Osteoblast (primary cell): ENCODE results near the gene SNX19. TPM values are rescaled to one million over a fixed set of nuclear protein-coding genes. Genes with fewer than 3 reads are reported as not detected.
A peak's percentile ranks its signal among the peaks of the same experiment; 100 is the strongest.

Experiments used
- DNase-seq: peaks from one replicate; pipeline ENCODE4 v3.0.0; 2011; ENCODE audit warnings: low spot score, mixed read lengths; ENCODE audit not compliant: insufficient read length; ENCODE audit errors: missing footprints
- H2AFZ ChIP-seq: 2 replicates; pipeline ENCODE4 v1.6.0; 2011; ENCODE audit warnings: mild to moderate bottlenecking, low read length
- H3K27ac ChIP-seq: 2 replicates; pipeline ENCODE4 v1.5.1; 2011; ENCODE audit warnings: mild to moderate bottlenecking, low read depth, low read length, moderate library complexity
- H3K27me3 ChIP-seq: 2 replicates; pipeline ENCODE4 v1.6.0; 2012; ENCODE audit warnings: mild to moderate bottlenecking, control low read depth, inconsistent platforms, low read length, moderate library complexity; ENCODE audit not compliant: insufficient read depth
- H3K36me3 ChIP-seq: 2 replicates; pipeline ENCODE4 v1.5.1; 2011; ENCODE audit warnings: mild to moderate bottlenecking, low read length, control low read depth, moderate library complexity; ENCODE audit not compliant: insufficient read depth
- H3K4me1 ChIP-seq: 2 replicates; pipeline ENCODE4 v1.5.1; 2011; ENCODE audit warnings: mild to moderate bottlenecking, low read length, control low read depth, moderate library complexity; ENCODE audit not compliant: insufficient read depth
- H3K4me2 ChIP-seq: 2 replicates; pipeline ENCODE4 v1.6.0; 2011; ENCODE audit warnings: mild to moderate bottlenecking, low read length; ENCODE audit not compliant: insufficient read depth
- H3K4me3 ChIP-seq: fragments of 200-600 bp; sonication (generic); 3 replicates; pipeline ENCODE4 v1.5.1; 2012; ENCODE audit warnings: mild to moderate bottlenecking, low read length, inconsistent platforms; ENCODE audit not compliant: insufficient read depth
- H3K79me2 ChIP-seq: 2 replicates; pipeline ENCODE4 v1.6.0; 2012; ENCODE audit warnings: mild to moderate bottlenecking, low read length, control low read depth, inconsistent platforms; ENCODE audit not compliant: insufficient read depth
- H3K9me3 ChIP-seq: 2 replicates; pipeline ENCODE4 v1.5.1; 2011; ENCODE audit warnings: low read depth, low read length, control low read depth
- H4K20me1 ChIP-seq: 2 replicates; pipeline ENCODE4 v1.6.0; 2012; ENCODE audit warnings: mild to moderate bottlenecking, low read length, control low read depth; ENCODE audit not compliant: insufficient read depth
- CTCF ChIP-seq: IDR thresholded peaks from 2 replicates; pipeline ENCODE4 v1.5.1; 2011; ENCODE audit warnings: mild to moderate bottlenecking, low read depth, low read length, moderate library complexity; ENCODE audit errors: extremely low read depth
- total RNA-seq: library from RNA; depleted of rRNA; stranded (reverse); fragments of >200 nt; gene quantifications from 2 replicates; pipeline ENCODE4 v1.2.3, GENCODE V29; 2012

The SNX19 gene, protein sequence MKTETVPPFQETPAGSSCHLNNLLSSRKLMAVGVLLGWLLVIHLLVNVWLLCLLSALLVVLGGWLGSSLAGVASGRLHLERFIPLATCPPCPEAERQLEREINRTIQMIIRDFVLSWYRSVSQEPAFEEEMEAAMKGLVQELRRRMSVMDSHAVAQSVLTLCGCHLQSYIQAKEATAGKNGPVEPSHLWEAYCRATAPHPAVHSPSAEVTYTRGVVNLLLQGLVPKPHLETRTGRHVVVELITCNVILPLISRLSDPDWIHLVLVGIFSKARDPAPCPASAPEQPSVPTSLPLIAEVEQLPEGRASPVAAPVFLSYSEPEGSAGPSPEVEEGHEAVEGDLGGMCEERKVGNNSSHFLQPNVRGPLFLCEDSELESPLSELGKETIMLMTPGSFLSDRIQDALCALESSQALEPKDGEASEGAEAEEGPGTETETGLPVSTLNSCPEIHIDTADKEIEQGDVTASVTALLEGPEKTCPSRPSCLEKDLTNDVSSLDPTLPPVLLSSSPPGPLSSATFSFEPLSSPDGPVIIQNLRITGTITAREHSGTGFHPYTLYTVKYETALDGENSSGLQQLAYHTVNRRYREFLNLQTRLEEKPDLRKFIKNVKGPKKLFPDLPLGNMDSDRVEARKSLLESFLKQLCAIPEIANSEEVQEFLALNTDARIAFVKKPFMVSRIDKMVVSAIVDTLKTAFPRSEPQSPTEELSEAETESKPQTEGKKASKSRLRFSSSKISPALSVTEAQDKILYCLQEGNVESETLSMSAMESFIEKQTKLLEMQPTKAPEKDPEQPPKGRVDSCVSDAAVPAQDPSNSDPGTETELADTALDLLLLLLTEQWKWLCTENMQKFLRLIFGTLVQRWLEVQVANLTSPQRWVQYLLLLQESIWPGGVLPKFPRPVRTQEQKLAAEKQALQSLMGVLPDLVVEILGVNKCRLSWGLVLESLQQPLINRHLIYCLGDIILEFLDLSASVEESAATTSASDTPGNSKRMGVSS
- total RNA-seq: 124 TPM in 2 replicates

DNA sequence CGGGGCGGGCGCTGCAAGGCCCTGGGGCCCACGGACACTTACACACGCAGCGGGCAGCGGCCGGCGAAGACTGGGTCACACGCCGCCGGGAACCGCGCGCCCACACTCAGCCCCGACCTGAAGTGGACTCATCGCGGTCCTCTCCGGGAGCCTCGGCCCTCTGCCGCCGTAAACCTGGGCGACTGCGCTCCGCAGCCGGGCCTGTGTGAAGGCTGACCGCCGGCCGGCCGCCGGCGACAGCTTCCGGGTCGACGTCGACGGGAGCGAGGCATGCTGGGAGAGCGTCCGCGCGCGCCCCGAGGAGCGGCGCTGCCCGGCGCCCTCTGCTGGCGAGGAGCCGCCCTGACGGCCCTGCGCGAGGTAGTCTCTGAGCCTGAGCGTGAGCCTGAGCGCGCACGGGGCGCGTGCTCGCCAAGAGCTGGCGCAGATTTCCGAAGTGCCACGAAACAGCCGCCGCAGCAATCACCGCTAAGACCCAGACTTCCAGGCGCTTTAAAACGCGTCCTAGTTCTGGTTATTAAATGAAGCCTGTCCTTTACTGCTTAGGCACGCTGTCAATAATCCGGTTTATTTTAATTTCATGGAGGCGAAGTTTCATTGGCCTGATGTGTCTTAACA, at the start of gene SNX19:
SNX19 (minus strand) TSS at position 242 of the 618 bp plus-strand sequence. CDS start 540 bp downstream, outside the sequence.
- H3K9me3 ChIP-seq: no peaks in the 10 kb centered on the region
- peaks cover 9% of the 10 kb centered on the region for H4K20me1 ChIP-seq
- peak within 1 kb of the TSS; percentile 94 for H3K4me2 ChIP-seq
- peak within 1 kb of the TSS; percentile 84 for H2AFZ ChIP-seq
- peak within 1 kb of the TSS; percentile 92 for H3K27ac ChIP-seq
- H3K4me3 ChIP-seq: peak within 1 kb of the TSS; percentile 85
- H3K79me2 ChIP-seq: peaks cover 48% of the 10 kb centered on the region
- peaks cover 11% of the 10 kb centered on the region for H3K4me1 ChIP-seq
- peaks cover 34% of the 10 kb centered on the region for H3K36me3 ChIP-seq
- peaks cover 5% of the 10 kb centered on the region for H3K27me3 ChIP-seq
- peak; percentile 84 for TF ChIP-seq CTCF
- peak; percentile 98 for DNase-seq

DNA sequence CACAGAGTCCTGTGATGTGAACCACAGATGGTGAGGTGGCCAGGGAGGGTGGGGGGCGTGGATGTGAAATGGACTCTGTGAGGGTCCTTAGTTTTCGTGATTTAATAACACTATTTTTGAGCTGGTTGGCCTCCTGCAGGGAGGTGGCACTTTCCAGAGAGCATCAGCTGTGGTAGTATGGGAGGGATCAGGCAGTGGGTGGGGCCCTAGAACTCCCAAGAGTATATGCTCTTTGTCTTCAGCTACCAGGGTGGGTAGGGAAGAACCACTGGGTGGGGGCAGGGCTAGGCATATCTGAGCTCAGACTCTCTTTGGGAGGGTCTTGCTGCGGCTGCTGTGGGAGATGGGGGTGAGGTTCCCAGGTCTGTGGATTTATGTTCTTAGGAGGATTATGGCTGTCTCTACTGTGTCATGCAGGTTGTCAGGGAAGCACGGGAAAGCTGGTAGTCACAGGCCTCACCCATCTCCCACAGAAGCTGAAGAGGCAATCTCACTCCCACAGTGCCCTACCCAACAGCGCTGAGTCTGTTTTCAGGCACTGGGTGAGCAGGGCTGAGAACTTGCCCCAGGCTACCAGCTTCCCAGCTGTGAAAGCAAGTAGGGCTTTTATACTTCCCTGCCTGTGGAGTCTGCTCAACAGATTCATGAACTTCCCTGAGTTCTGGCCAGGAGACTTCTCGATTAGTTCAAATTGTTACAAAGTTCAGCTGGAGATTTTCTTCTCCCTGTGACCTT, 47.9 kb upstream of the SNX19 start:
- no peak for TF ChIP-seq CTCF
- H4K20me1 ChIP-seq: no peaks in the 10 kb centered on the region
- H2AFZ ChIP-seq: no peak overlapping the region
- H3K27ac ChIP-seq: no peak overlapping the region
- H3K4me1 ChIP-seq: no peaks in the 10 kb centered on the region
- H3K79me2 ChIP-seq: no peaks in the 10 kb centered on the region
- no peak overlapping the region for H3K4me3 ChIP-seq
- H3K27me3 ChIP-seq: peaks cover 31% of the 10 kb centered on the region
- H3K36me3 ChIP-seq: no peaks in the 10 kb centered on the region
- H3K4me2 ChIP-seq: no peak overlapping the region
- no peaks in the 10 kb centered on the region for H3K9me3 ChIP-seq
- no peak for DNase-seq

- TF ChIP-seq CTCF: no peak
- no peaks in the 10 kb centered on the region for H3K36me3 ChIP-seq
- no peaks in the 10 kb centered on the region for H4K20me1 ChIP-seq
- DNase-seq: no peak
- H2AFZ ChIP-seq: peak overlapping the region; percentile 10
- no peaks in the 10 kb centered on the region for H3K79me2 ChIP-seq
- no peak overlapping the region for H3K4me2 ChIP-seq
- H3K27me3 ChIP-seq: no peaks in the 10 kb centered on the region
- peaks cover 23% of the 10 kb centered on the region for H3K4me1 ChIP-seq
- no peak overlapping the region for H3K27ac ChIP-seq
- H3K4me3 ChIP-seq: no peak overlapping the region
- no peaks in the 10 kb centered on the region for H3K9me3 ChIP-seq
These were observed 31.6 kb upstream of the SNX19 start for GRCh38 chr11:130947889-130948288.
